Trophoblast cell (in vitro differentiated cells and primary cell): ENCODE results near the gene MYO7B.

Experiments
- DNase-seq, 2 donors: peaks; one replicate each; pipeline ENCODE4 v3.0.0-alpha.2; 2016
- H2AFZ ChIP-seq: 2 replicates; pipeline ENCODE4 v1.6.1; 2013; ENCODE audit warnings: low read length, moderate library complexity, mild to moderate bottlenecking; ENCODE audit not compliant: insufficient read depth, poor library complexity
- H2AK5ac ChIP-seq: 2 replicates; pipeline ENCODE4 v1.6.1; 2013; ENCODE audit warnings: mild to moderate bottlenecking, low read length
- H2BK120ac ChIP-seq: 2 replicates; pipeline ENCODE4 v1.6.1; 2013; ENCODE audit warnings: low read length, mild to moderate bottlenecking, moderate library complexity; ENCODE audit not compliant: insufficient read depth, poor library complexity
- H2BK12ac ChIP-seq: 2 replicates; pipeline ENCODE4 v1.6.1; 2013; ENCODE audit warnings: mild to moderate bottlenecking, low read length, moderate library complexity
- H2BK5ac ChIP-seq: 2 replicates; pipeline ENCODE4 v1.6.1; 2013; ENCODE audit warnings: low read length, low read depth, moderate library complexity, mild to moderate bottlenecking; ENCODE audit not compliant: poor library complexity
- H3K14ac ChIP-seq: 2 replicates; pipeline ENCODE4 v1.6.1; 2013; ENCODE audit warnings: mild to moderate bottlenecking, low read length
- H3K18ac ChIP-seq: 2 replicates; pipeline ENCODE4 v1.6.1; 2013; ENCODE audit warnings: mild to moderate bottlenecking, low read length
- H3K23ac ChIP-seq: 2 replicates; pipeline ENCODE4 v1.6.1; 2013; ENCODE audit warnings: low read length
- H3K27ac ChIP-seq: 2 replicates; pipeline ENCODE4 v1.5.1; 2013; ENCODE audit warnings: low read depth, mild to moderate bottlenecking, inconsistent platforms, low read length, moderate library complexity
- H3K27me3 ChIP-seq: 2 replicates; pipeline ENCODE4 v1.6.1; 2013; ENCODE audit warnings: inconsistent platforms, mild to moderate bottlenecking, low read length, moderate library complexity; ENCODE audit not compliant: insufficient read depth
- H3K36me3 ChIP-seq, 2 experiments: 1 replicate in 1 of 2; 2 replicates in 1 of 2; pipeline ENCODE4 v1.6.1; 2013; ENCODE audit warnings: low read length in 2 of 2, mild to moderate bottlenecking in 2 of 2, moderate library complexity in 1 of 2; ENCODE audit not compliant: insufficient read depth in 2 of 2, control insufficient read depth in 1 of 2
- H3K4ac ChIP-seq: 2 replicates; pipeline ENCODE4 v1.6.1; 2013; ENCODE audit warnings: low read depth, mild to moderate bottlenecking, low read length, moderate library complexity
- H3K4me1 ChIP-seq, 2 experiments: 1 replicate in 1 of 2; 2 replicates in 1 of 2; pipeline ENCODE4 v1.6.1; 2013; ENCODE audit warnings: low read length in 2 of 2, mild to moderate bottlenecking in 2 of 2, moderate library complexity in 1 of 2; ENCODE audit not compliant: insufficient read depth in 2 of 2, control insufficient read depth in 1 of 2
- H3K4me2 ChIP-seq: 2 replicates; pipeline ENCODE4 v1.6.1; 2013; ENCODE audit warnings: inconsistent platforms, mild to moderate bottlenecking, low read length, moderate library complexity
- H3K4me3 ChIP-seq: 2 replicates; pipeline ENCODE4 v1.5.1; 2013; ENCODE audit warnings: mild to moderate bottlenecking, low read depth, low read length, inconsistent platforms
- H3K79me1 ChIP-seq: one replicate; pipeline ENCODE4 v1.6.1; 2013; ENCODE audit warnings: low read length
- H3K79me2 ChIP-seq: 2 replicates; pipeline ENCODE4 v1.6.1; 2013; ENCODE audit warnings: low read length, mild to moderate bottlenecking; ENCODE audit not compliant: control insufficient read depth, insufficient read depth, poor library complexity
- H3K9ac ChIP-seq: 2 replicates; pipeline ENCODE4 v1.6.1; 2013; ENCODE audit warnings: mild to moderate bottlenecking, low read length
- H3K9me3 ChIP-seq: 2 replicates; pipeline ENCODE4 v1.6.1; 2013; ENCODE audit warnings: low read depth, mild to moderate bottlenecking, control low read depth, inconsistent platforms, low read length; ENCODE audit not compliant: insufficient read depth
- H4K12ac ChIP-seq: 2 replicates; pipeline ENCODE4 v1.6.1; 2013; ENCODE audit warnings: low read depth, mild to moderate bottlenecking, low read length, moderate library complexity
- H4K8ac ChIP-seq: 2 replicates; pipeline ENCODE4 v1.6.1; 2013; ENCODE audit warnings: low read depth, mild to moderate bottlenecking, low read length, moderate library complexity
- H4K91ac ChIP-seq: one replicate; pipeline ENCODE4 v1.6.1; 2013; ENCODE audit warnings: low read depth, mild to moderate bottlenecking, low read length, moderate library complexity
- WGBS: extraction: QIAGEN DNeasy Blood & Tissue Kit; methylation state at CpG from one replicate; pipeline ENCODE4 v1.1.7; 2013; ENCODE audit warnings: missing lambda C conversion rate; ENCODE audit not compliant: insufficient read length, insufficient coverage; ENCODE audit errors: extremely low coverage; 5-methylcytosine and 5-hydroxymethylcytosine counted together

Gene MYO7B

DNA sequence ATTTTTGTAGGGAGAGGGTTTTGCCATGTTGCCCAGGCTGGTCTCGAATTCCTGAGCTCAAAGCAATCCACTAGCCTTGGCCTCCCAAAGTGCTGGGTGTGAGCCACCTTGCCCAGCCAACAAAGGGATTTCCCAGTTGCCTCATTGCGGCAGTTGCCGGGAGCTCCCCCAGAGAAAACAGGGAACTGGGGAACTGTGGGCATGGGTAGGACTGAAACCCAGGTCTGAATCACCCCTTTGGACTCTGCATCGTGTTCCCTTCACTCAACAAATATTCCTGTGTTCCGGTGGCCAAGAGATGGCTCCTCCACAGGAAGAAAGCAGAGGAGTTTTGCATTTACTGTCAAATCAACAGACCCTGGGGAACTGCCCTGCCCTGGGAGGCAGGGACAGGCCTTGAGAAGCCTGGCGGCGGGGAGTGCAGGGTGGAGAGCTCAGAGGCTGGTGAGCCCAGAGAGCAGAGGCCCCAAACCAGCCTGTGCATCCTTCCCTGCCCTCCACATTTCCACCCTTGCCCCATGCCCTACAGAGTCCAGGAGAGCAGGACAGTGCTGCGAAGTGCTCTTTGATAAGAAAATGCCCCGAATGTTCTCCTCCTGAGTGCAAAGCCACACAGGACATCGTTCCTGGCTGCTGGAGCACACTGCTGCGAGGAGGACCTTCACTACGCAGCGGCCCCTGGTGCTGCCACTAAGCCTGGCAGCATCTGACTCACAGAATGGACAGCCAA, 24.9 kb downstream of the MYO7B start:
- H3K14ac ChIP-seq, result no peak overlapping the region
- H3K27me3 ChIP-seq, result no peaks in the 10 kb centered on the region
- no peak overlapping the region for H3K9ac ChIP-seq
- H4K91ac ChIP-seq, result no peak overlapping the region
- no peak overlapping the region for H3K18ac ChIP-seq
- H3K9me3 ChIP-seq, result peaks cover 3% of the 10 kb centered on the region
- no peaks in the 10 kb centered on the region for H3K79me1 ChIP-seq
- H3K4ac ChIP-seq, result no peak overlapping the region
- no peaks in the 10 kb centered on the region for H3K36me3 ChIP-seq
- no peak overlapping the region for H3K4me2 ChIP-seq
- no peak for DNase-seq
- no peaks in the 10 kb centered on the region for H3K4me1 ChIP-seq
- WGBS, result no CpG with 5 or more reads among the region's 13 CpGs
- H3K79me2 ChIP-seq, result no peaks in the 10 kb centered on the region
- H4K8ac ChIP-seq, result no peak overlapping the region
- no peak overlapping the region for H3K27ac ChIP-seq
- H3K23ac ChIP-seq, result no peak overlapping the region
- H4K12ac ChIP-seq, result no peak overlapping the region
- no peak overlapping the region for H2AK5ac ChIP-seq
- H2BK12ac ChIP-seq, result no peak overlapping the region
- no peak overlapping the region for H2BK5ac ChIP-seq
- H2AFZ ChIP-seq, result no peak overlapping the region
- H3K4me3 ChIP-seq, result no peak overlapping the region
- no peak overlapping the region for H2BK120ac ChIP-seq

- Histone ChIP-seq H2AFZ (no peak overlapping the region), H3K79me1 (no peaks in the 10 kb centered on the region), H3K14ac (no peak overlapping the region), H2BK120ac (no peak overlapping the region), H3K18ac (no peak overlapping the region), H3K36me3 (no peaks in the 10 kb centered on the region), H4K12ac (no peak overlapping the region), H3K4me1 (no peaks in the 10 kb centered on the region), H3K4me3 (no peak overlapping the region), H3K4me2 (no peak overlapping the region), H3K79me2 (no peaks in the 10 kb centered on the region), H2BK12ac (no peak overlapping the region), H4K8ac (no peak overlapping the region), H3K27me3 (no peaks in the 10 kb centered on the region), H2AK5ac (no peak overlapping the region), H2BK5ac (no peak overlapping the region), H3K27ac (no peak overlapping the region), H4K91ac (no peak overlapping the region), H3K9me3 (peaks cover 3% of the 10 kb centered on the region), H3K4ac (no peak overlapping the region), H3K9ac (no peak overlapping the region), H3K23ac (no peak overlapping the region)
- no CpG with 5 or more reads among the region's 5 CpGs for WGBS
- no peak for DNase-seq
Observed at GRCh38 chr2:127560931-127561280, 25.4 kb downstream of the MYO7B start.

DNA sequence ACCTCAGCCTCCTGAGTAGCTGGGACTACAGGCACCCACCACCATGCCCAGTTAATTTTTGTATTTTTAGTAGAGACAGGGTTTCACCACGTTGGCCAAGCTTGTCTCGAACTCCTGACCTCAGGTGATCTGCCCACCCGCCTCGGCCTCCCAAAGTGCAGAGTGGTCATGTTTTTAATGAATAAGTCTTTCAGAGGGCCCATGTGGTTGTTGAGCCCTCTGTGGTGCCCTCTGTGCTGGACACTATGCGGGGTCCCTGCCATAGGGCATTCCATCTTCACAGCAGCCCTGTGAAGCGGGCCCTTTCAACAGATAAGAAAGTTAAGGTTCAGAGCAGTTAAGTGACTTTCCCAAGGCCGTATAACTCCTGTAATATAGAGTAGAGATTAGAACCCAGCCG, 25.9 kb downstream of the MYO7B start:
- Histone ChIP-seq H3K79me2 (no peaks in the 10 kb centered on the region), H3K23ac (no peak overlapping the region), H3K36me3 (no peaks in the 10 kb centered on the region), H4K91ac (no peak overlapping the region), H3K27ac (no peak overlapping the region), H3K18ac (no peak overlapping the region), H3K4ac (no peak overlapping the region), H4K12ac (no peak overlapping the region), H3K14ac (no peak overlapping the region), H3K27me3 (no peaks in the 10 kb centered on the region), H3K4me2 (no peak overlapping the region), H4K8ac (no peak overlapping the region), H3K9me3 (peaks cover 3% of the 10 kb centered on the region), H3K79me1 (no peaks in the 10 kb centered on the region), H2BK5ac (no peak overlapping the region), H2AK5ac (no peak overlapping the region), H2AFZ (no peak overlapping the region), H3K4me3 (no peak overlapping the region), H3K4me1 (no peaks in the 10 kb centered on the region), H2BK12ac (no peak overlapping the region), H2BK120ac (no peak overlapping the region), H3K9ac (no peak overlapping the region)
- WGBS, result no CpG with 5 or more reads among the region's 8 CpGs
- DNase-seq, result no peak

DNA sequence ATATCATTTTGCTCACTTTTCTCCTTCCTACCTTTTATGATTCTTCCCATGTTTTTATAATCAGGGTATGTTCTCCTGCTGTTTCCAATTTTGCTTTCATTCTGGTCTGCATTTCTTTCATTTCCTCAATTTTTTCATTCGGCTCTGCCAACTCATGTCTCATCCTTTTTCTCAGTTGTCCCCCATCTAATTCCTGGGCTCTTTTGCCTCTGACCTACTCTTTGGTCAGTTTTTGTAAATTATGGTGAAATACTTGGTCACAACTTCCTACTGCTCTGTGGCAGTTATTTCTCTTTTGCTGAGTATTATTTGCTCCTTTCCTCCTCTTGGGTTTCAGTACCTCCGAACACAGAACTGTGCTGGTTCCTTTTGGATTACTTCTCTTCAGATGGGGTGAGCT, 27.5 kb downstream of the MYO7B start:
- H3K79me1 ChIP-seq, result no peaks in the 10 kb centered on the region
- no peak overlapping the region for H2AFZ ChIP-seq
- H2AK5ac ChIP-seq, result no peak overlapping the region
- H2BK120ac ChIP-seq, result no peak overlapping the region
- H4K91ac ChIP-seq, result no peak overlapping the region
- DNase-seq, result no peak
- peaks cover 3% of the 10 kb centered on the region for H3K9me3 ChIP-seq
- no peak overlapping the region for H3K27ac ChIP-seq
- H3K4ac ChIP-seq, result no peak overlapping the region
- H3K4me2 ChIP-seq, result no peak overlapping the region
- H2BK5ac ChIP-seq, result no peak overlapping the region
- no peaks in the 10 kb centered on the region for H3K36me3 ChIP-seq
- no peak overlapping the region for H2BK12ac ChIP-seq
- no peaks in the 10 kb centered on the region for H3K4me1 ChIP-seq
- H3K4me3 ChIP-seq, result no peak overlapping the region
- H3K23ac ChIP-seq, result no peak overlapping the region
- no peaks in the 10 kb centered on the region for H3K27me3 ChIP-seq
- no peak overlapping the region for H3K18ac ChIP-seq
- H3K79me2 ChIP-seq, result no peaks in the 10 kb centered on the region
- WGBS, result no CpG with 5 or more reads among the region's 2 CpGs
- H3K9ac ChIP-seq, result no peak overlapping the region
- H3K14ac ChIP-seq, result no peak overlapping the region
- no peak overlapping the region for H4K8ac ChIP-seq
- no peak overlapping the region for H4K12ac ChIP-seq
